Activated naive CD8-positive, alpha-beta T cell treated with anti-CD3 and anti-CD28 coated beads, Interleukin-2, amount 50 U/mL, for 24 hours (primary cell): ENCODE results near the gene CD5L.

ENCODE experiments used
- ATAC-seq: fragments of 150-1000 bp; cut with Tn5 transposase; one replicate; pipeline ENCODE4 v1.10.0; 2021
- DNase-seq: peaks from one replicate; pipeline ENCODE4 v3.0.0; 2021
- H3K27ac Mint-ChIP-seq: one replicate; pipeline ENCODE4 v1.8.0; 2021; ENCODE audit warnings: mild to moderate bottlenecking, mixed read lengths
- H3K27me3 Mint-ChIP-seq: one replicate; pipeline ENCODE4 v1.8.0; 2021; ENCODE audit warnings: mixed read lengths
- H3K36me3 Mint-ChIP-seq: one replicate; pipeline ENCODE4 v1.8.0; 2021; ENCODE audit warnings: low read depth, mixed read lengths
- H3K4me1 Mint-ChIP-seq: one replicate; pipeline ENCODE4 v1.8.0; 2021; ENCODE audit warnings: mixed read lengths
- H3K4me3 Mint-ChIP-seq: one replicate; pipeline ENCODE4 v1.8.0; 2021; ENCODE audit warnings: mild to moderate bottlenecking, moderate library complexity, mixed read lengths
- H3K9me3 Mint-ChIP-seq: one replicate; pipeline ENCODE4 v1.8.0; 2021; ENCODE audit warnings: mixed read lengths

The CD5L gene

DNA sequence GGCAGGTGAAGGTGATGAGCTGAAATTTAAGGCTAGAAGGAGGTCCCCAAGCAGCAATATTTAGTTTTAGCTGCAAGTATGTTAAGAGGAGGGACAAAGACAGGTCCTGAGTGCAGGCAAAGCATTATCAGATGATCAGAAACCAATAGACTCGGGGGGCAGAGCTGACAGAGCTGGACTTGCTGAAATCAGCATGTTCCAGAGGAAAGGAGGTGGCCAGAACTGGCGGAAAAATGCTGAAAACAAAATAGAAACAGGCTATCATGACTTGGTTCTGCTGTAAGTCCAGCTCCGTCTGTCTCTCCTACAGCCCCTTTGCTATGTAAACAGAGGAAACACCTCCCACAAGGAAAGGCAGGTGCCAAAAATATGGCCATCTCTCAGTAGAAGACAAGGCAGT, at the start of gene CD5L:
Gene CD5L (minus strand): TSS at position 101 of the 400 bp plus-strand sequence. CDS start 107 bp downstream, outside the sequence.
- no peak for ATAC-seq

DNA sequence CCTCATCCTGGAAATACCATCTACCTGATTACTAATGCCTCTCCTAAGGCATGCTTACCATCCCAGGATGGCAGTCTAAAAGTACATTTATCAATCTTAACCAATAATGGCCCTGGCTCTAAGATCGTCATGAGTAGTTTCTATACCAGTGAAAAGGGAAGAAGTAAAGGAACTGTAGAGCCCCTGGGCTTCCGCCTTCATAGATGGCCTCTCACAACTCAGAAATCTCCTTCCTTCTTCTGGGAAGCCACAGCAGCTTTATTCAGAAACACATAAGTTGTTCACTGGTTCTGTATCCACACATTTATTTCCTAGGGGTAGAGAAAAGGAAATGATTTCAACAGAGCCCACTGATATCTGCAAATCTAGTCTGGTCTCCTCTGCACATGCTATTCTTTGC, 41.0 kb upstream of the CD5L start:
- Mint-ChIP-seq H3K9me3 (no peaks in the 10 kb centered on the region), H3K4me3 (no peak overlapping the region), H3K27me3 (peaks cover 21% of the 10 kb centered on the region), H3K27ac (no peak overlapping the region), H3K4me1 (no peaks in the 10 kb centered on the region), H3K36me3 (no peaks in the 10 kb centered on the region)
- ATAC-seq (no peak), DNase-seq (no peak)

More for the DNA sequence above, at the start of gene CD5L:
- Mint-ChIP-seq H3K9me3 (no peaks in the 10 kb centered on the region), H3K4me1 (peaks cover 11% of the 10 kb centered on the region), H3K36me3 (no peaks in the 10 kb centered on the region), H3K4me3 (no peak within 1 kb of the TSS), H3K27ac (no peak within 1 kb of the TSS), H3K27me3 (peaks cover under 1% of the 10 kb centered on the region)
- no peak for DNase-seq

DNA sequence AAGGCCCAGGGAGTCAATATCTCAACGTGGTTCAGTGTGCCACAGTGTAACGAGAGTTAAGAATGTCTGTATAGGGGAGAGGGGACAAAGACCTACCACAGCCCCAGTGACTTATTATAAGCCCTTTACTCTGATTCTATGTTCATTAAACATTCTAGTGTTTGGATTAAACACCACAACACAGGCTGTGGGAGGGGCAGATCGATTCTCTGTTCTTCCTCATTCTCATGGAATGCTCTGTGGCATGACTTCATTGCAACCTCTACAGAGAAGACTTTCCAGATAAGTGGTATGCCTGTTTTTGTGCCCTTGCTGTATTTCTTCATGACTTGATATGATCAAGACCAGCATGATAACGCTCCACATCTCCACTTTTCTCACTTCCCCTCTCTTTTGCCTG, 39.0 kb upstream of the CD5L start:
- no peak for ATAC-seq
- Mint-ChIP-seq H3K9me3 (no peaks in the 10 kb centered on the region), H3K27ac (no peak overlapping the region), H3K36me3 (no peaks in the 10 kb centered on the region), H3K4me3 (no peak overlapping the region), H3K4me1 (no peaks in the 10 kb centered on the region), H3K27me3 (peaks cover 16% of the 10 kb centered on the region)
- no peak for DNase-seq

GRCh38 chr1:157878059-157878458, 36.5 kb upstream of the CD5L start:
- Mint-ChIP-seq H3K27ac (no peak overlapping the region), H3K36me3 (no peaks in the 10 kb centered on the region), H3K27me3 (peaks cover 17% of the 10 kb centered on the region), H3K4me3 (no peak overlapping the region), H3K4me1 (no peaks in the 10 kb centered on the region), H3K9me3 (no peaks in the 10 kb centered on the region)
- DNase-seq (no peak), ATAC-seq (no peak)

DNA sequence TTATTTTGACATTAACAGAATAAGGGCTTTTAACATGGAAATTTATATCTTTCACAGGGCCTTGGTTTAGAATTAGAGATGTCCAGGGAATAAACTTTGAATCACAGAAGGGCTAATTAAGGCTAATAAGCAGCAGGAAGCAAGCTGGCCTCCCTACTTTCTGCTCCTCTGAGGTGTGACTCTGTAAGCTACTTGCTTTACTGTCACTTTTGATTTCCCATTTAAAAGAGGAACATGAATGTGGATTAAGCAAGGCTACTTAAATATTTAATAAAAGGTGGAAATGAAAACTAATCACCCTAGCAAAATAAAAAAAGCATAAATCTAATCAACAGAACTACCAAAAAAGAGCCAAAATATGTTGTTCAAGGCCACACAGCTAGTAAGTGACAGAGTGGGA, 28.9 kb upstream of the CD5L start:
- H3K27ac Mint-ChIP-seq, result no peak overlapping the region
- ATAC-seq (no peak), DNase-seq (no peak)
- H3K9me3 Mint-ChIP-seq, result no peaks in the 10 kb centered on the region
- H3K4me3 Mint-ChIP-seq, result no peak overlapping the region
- no peaks in the 10 kb centered on the region for H3K4me1 Mint-ChIP-seq
- no peaks in the 10 kb centered on the region for H3K36me3 Mint-ChIP-seq
- peaks cover 10% of the 10 kb centered on the region for H3K27me3 Mint-ChIP-seq

GRCh38 chr1:157868654-157869053, 27.0 kb upstream of the CD5L start:
- no peak for ATAC-seq
- peaks cover 8% of the 10 kb centered on the region for H3K27me3 Mint-ChIP-seq
- no peaks in the 10 kb centered on the region for H3K36me3 Mint-ChIP-seq
- H3K27ac Mint-ChIP-seq, result no peak overlapping the region
- no peaks in the 10 kb centered on the region for H3K4me1 Mint-ChIP-seq
- no peaks in the 10 kb centered on the region for H3K9me3 Mint-ChIP-seq
- no peak overlapping the region for H3K4me3 Mint-ChIP-seq
- DNase-seq, result no peak

DNA sequence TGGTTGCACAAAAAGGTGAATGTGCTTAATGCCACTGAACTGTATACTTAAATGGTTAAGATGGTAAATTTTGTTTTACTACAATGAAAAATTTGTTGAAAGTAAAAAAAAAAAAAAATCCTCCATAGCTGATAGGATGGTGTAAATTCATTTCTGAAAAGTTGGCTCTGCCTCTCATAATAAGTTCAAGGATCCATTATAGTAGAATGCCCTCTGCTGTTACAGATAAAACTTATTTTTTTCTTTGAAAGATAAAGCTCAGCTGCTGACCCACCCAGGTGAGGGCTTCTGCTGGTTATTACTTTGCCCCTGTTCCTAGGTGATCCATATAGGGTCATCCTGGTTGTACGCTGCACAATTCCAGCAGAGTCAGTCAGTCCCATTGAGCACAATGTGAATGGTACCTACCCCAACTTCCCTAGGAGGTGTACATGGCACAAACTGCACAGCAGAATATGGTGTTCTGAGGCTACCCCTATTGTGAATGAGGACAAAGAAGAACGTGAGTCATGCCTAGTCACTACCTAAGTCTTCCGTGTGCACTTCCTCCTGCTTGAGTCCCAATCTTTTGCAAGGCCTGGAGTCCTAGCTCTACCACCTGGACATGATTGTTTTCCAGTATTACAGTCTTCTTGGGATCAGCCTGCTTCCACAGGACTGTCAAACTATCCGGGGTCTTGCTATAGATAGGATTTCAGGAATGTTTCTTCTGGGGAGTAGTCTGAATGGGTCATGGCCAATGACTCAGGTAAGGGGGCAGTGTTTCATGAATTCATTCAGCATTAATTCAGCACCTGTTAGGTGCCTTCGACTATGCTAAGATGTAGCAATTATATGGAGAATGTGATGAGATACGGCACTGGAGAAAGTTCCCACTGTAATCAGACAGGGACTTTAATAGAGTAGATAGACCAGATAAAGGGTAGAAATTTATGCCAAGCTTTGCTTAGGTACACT, 20.8 kb upstream of the CD5L start:
- no peak for ATAC-seq
- H3K36me3 Mint-ChIP-seq, result no peaks in the 10 kb centered on the region
- H3K9me3 Mint-ChIP-seq, result no peaks in the 10 kb centered on the region
- peaks cover 2% of the 10 kb centered on the region for H3K27me3 Mint-ChIP-seq
- no peak for DNase-seq
- no peaks in the 10 kb centered on the region for H3K4me1 Mint-ChIP-seq
- no peak overlapping the region for H3K4me3 Mint-ChIP-seq
- H3K27ac Mint-ChIP-seq, result no peak overlapping the region

DNA sequence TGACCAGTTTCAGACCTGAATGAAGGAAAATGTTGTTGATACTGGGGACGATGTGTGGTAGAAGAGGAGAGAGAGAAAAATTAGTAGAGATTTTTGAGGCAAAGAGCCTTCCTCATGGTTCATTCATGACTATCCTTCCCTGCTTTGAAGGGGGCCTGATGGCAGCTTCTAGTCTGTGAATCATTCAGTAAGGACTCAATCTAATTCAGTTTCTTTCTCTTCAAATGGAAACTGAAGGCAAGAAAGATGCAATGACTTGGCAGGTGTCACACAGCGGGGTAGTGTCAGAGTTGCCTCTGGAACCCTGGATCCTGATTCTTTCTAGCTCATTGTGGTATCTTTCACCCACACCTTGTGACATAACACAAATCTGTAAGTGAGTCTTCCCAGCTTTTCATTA, 14.9 kb upstream of the CD5L start:
- H3K27ac Mint-ChIP-seq, result peak overlapping the region; percentile 24
- peaks cover 1% of the 10 kb centered on the region for H3K4me1 Mint-ChIP-seq
- H3K27me3 Mint-ChIP-seq, result peaks cover 3% of the 10 kb centered on the region
- DNase-seq (no peak), ATAC-seq (peak; percentile 24)
- no peaks in the 10 kb centered on the region for H3K36me3 Mint-ChIP-seq
- H3K9me3 Mint-ChIP-seq, result no peaks in the 10 kb centered on the region
- H3K4me3 Mint-ChIP-seq, result no peak overlapping the region

GRCh38 chr1:157852476-157852875, 10.9 kb upstream of the CD5L start:
- H3K4me1 Mint-ChIP-seq, result peaks cover 3% of the 10 kb centered on the region

DNA sequence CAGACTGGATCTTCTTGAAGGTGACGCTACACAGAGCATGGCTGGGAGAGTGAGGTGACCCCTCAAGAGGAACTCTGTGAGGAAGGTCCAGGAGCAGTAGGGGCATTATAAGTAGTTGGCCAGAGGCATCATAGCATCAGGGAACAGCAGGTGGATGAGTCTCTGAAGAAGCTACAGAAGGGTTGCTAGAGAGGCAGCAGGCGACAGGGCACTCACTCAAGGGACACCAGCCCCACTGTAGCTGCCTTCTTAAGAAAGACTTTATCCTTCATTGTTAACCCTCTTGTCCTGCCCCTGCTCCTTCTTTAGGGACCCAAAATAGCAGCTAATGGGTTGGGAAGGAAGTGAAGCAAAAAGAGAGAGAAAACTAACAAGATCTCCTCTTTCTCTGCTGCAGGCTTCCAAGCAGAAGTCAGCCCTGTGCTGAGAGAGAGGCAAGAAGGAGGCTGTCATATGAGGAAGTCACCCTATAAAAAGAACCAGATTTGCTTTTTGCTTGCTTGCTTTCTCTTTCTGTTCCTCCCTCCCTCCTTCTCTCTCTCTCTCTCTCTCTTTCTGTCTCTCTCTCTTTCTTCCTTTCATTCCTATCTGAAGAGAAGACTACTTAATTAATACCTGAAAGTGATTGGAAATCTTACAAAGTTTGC, 7.7 kb upstream of the CD5L start:
- H3K27ac Mint-ChIP-seq, result peak overlapping the region; percentile 12
- no peak for ATAC-seq
- H3K4me3 Mint-ChIP-seq, result no peak overlapping the region
- H3K4me1 Mint-ChIP-seq, result peaks cover 8% of the 10 kb centered on the region
- DNase-seq, result no peak
- H3K36me3 Mint-ChIP-seq, result no peaks in the 10 kb centered on the region
- peaks cover 4% of the 10 kb centered on the region for H3K27me3 Mint-ChIP-seq
- H3K9me3 Mint-ChIP-seq, result no peaks in the 10 kb centered on the region

More at GRCh38 chr1:157852476-157852875, 10.9 kb upstream of the CD5L start:
- no peak overlapping the region for H3K27ac Mint-ChIP-seq
- DNase-seq (no peak), ATAC-seq (no peak)
- H3K36me3 Mint-ChIP-seq, result no peaks in the 10 kb centered on the region
- H3K4me3 Mint-ChIP-seq, result no peak overlapping the region
- peaks cover 3% of the 10 kb centered on the region for H3K27me3 Mint-ChIP-seq
- no peaks in the 10 kb centered on the region for H3K9me3 Mint-ChIP-seq

GRCh38 chr1:157844089-157844830, 2.7 kb upstream of the CD5L start:
- no peak overlapping the region for H3K4me3 Mint-ChIP-seq
- ATAC-seq (no peak), DNase-seq (no peak)
- no peaks in the 10 kb centered on the region for H3K9me3 Mint-ChIP-seq
- peaks cover 11% of the 10 kb centered on the region for H3K4me1 Mint-ChIP-seq
- peaks cover 2% of the 10 kb centered on the region for H3K27me3 Mint-ChIP-seq
- H3K36me3 Mint-ChIP-seq, result no peaks in the 10 kb centered on the region
- H3K27ac Mint-ChIP-seq, result no peak overlapping the region

GRCh38 chr1:157842939-157843338, 1.3 kb upstream of the CD5L start:
- Mint-ChIP-seq H3K9me3 (no peaks in the 10 kb centered on the region), H3K27me3 (peaks cover 2% of the 10 kb centered on the region), H3K4me3 (no peak overlapping the region), H3K27ac (no peak overlapping the region), H3K36me3 (no peaks in the 10 kb centered on the region), H3K4me1 (peaks cover 11% of the 10 kb centered on the region)
- ATAC-seq, result no peak
- no peak for DNase-seq

- peaks cover 2% of the 10 kb centered on the region for H3K4me1 Mint-ChIP-seq
- H3K4me3 Mint-ChIP-seq, result no peak overlapping the region
- ATAC-seq, result no peak
- no peaks in the 10 kb centered on the region for H3K9me3 Mint-ChIP-seq
- H3K27ac Mint-ChIP-seq, result no peak overlapping the region
- no peaks in the 10 kb centered on the region for H3K27me3 Mint-ChIP-seq
- DNase-seq, result no peak
- no peaks in the 10 kb centered on the region for H3K36me3 Mint-ChIP-seq
Observed at GRCh38 chr1:157838966-157839365, 2.6 kb downstream of the CD5L start.

- Mint-ChIP-seq H3K27ac (no peak overlapping the region), H3K27me3 (peaks cover 13% of the 10 kb centered on the region), H3K4me1 (peaks cover 12% of the 10 kb centered on the region), H3K9me3 (no peaks in the 10 kb centered on the region), H3K4me3 (no peak overlapping the region), H3K36me3 (no peaks in the 10 kb centered on the region)
- DNase-seq (no peak), ATAC-seq (no peak)
Observed at GRCh38 chr1:157834430-157834829, 7.2 kb downstream of the CD5L start.
